D721Med (cell line): Measurements from ENCODE around the gene GALNS.

Experiments used
- DNase-seq: peaks from one replicate; pipeline ENCODE4 v3.0.0; 2011; ENCODE audit warnings: low spot score; ENCODE audit not compliant: insufficient read length
- FAIRE-seq: peaks from 2 replicates; lab custom pipeline; 2011; peaks lifted over from hg19 to GRCh38; lab: Jason Lieb, UNC
- CTCF ChIP-seq: IDR thresholded peaks from 2 replicates; pipeline ENCODE4 v1.5.1; 2012; ENCODE audit warnings: mild to moderate bottlenecking, control low read depth; ENCODE audit not compliant: insufficient read depth; ENCODE audit errors: missing control alignments

Gene GALNS

GRCh38 chr16:88806491-88807111, 50.1 kb downstream of the GALNS start:
- DNase-seq: no peak
- no peak for FAIRE-seq
- no peak for TF ChIP-seq CTCF

- TF ChIP-seq CTCF: no peak
- DNase-seq (no peak), FAIRE-seq (no peak)
Observed at GRCh38 chr16:88805887-88806393, 50.8 kb downstream of the GALNS start.

DNA sequence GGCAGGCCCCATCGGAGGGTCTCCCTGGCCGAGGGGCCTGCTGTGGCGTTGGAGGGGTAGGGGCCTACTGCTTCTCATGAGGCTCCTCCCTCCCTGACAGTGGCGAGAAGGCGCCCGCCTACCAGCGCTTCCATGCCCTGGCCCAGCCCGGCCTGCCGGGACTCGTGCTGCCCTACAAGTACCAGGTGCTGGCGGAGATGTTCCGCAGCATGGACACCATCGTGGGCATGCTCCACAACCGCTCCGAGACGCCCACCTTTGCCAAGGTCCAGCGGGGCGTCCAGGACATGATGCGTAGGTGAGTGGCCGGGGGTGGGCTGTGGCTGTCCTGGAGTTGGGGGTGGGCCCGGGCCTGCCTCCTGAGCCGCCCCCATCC, 51.4 kb downstream of the GALNS start:
- no peak for TF ChIP-seq CTCF
- DNase-seq: no peak
- FAIRE-seq: no peak

- DNase-seq (no peak), FAIRE-seq (no peak)
- TF ChIP-seq CTCF: no peak
Observed at GRCh38 chr16:88804552-88805339, 52.0 kb downstream of the GALNS start.

DNA sequence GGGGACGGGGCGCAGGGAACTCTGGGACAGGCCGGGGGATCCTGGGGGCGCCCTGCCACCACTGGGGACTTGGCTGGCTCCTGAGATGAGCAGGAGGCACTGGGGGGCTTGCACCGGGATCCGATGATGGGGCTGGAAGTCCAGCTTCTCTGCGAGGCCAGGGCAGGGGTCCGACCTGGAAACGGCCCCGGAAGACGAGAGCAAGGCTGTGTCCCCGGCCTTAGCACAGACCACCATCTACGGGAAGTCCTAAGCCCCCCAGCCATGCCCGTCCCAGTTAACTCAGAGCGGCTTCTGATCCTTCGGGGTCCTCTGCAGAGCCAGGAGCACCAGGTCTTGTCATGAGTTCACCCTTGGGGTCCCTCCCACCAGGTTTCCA, 52.6 kb downstream of the GALNS start:
- FAIRE-seq: no peak

GRCh38 chr16:88803264-88803987, 53.3 kb downstream of the GALNS start, which contains the start of gene CDT1:
TSS of gene CDT1 (plus strand) at chr16:88803789. CDS start at chr16:88803832, 43 bp downstream.
- TF ChIP-seq CTCF: no peak
- FAIRE-seq (no peak), DNase-seq (peak; percentile 88)

More for the DNA sequence above, 52.6 kb downstream of the GALNS start:
- TF ChIP-seq CTCF: no peak
- no peak for DNase-seq
